ENCODE data around the gene SCCPDH. TPM values are rescaled to one million over a fixed set of nuclear protein-coding genes. Genes with fewer than 3 reads are reported as not detected.
"Not testable (repeated sequence)": the region's sequence is repeated elsewhere in the genome, so short reads cannot be mapped to it uniquely, and the experiment has no call there.

The SCCPDH gene
- total RNA-seq, 4 donors from 2014 or later = 4.8 to 28.5 (median 17.4) TPM

DNA sequence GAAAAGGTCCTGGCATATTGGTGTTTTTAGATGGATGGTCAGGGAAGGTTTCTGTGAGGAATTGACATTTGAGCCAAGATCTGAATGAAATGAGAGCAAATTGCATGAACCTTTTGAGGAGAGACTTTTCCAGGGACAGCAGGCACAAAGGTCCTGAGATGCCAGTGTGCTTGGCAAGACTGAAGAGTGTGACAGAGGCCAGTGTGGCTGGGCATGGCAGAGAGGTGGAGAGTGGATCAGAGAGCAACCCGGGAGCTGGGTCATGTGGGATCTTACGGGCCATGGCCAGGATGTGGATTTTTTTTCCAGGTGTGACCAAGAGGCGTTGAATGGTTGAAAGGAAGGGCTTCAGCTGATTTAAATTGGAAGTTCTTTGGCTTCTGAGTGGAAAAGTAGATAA is 3.4 kb downstream of the SCCPDH start:
- in situ Hi-C loops (cut with MboI; ENCODE audit: low pct_ligation_motif_present in 1 of 4, low pct_unique_long_range_greater_than_20kb in 1 of 4, low sequenced_read_pairs in 3 of 4) (no loop called here), intact Hi-C loops (cut with DNase I; ENCODE audit: low total_unique reads) (no loop called here)
- Histone ChIP-seq H3K9me3 (peaks cover 0 to 4% of the 10 kb centered on the region in 2 donors), H3K4me3 (no peak overlapping the region), H3K4me1 (peaks cover 0 to 26% (median 4%) of the 10 kb centered on the region in 4 donors), H3K27ac (no peak overlapping the region), H3K27me3 (no peaks in the 10 kb centered on the region), H3K36me3 (peaks cover 0 to 38% (median 10%) of the 10 kb centered on the region in 4 donors)
- 97 to 100% methylated on average over 3 of the region's 3 CpGs for WGBS, 2 donors (ENCODE audit: low coverage in 1 of 2)
- no peak for DNase-seq
- TF ChIP-seq, protein P1, sequence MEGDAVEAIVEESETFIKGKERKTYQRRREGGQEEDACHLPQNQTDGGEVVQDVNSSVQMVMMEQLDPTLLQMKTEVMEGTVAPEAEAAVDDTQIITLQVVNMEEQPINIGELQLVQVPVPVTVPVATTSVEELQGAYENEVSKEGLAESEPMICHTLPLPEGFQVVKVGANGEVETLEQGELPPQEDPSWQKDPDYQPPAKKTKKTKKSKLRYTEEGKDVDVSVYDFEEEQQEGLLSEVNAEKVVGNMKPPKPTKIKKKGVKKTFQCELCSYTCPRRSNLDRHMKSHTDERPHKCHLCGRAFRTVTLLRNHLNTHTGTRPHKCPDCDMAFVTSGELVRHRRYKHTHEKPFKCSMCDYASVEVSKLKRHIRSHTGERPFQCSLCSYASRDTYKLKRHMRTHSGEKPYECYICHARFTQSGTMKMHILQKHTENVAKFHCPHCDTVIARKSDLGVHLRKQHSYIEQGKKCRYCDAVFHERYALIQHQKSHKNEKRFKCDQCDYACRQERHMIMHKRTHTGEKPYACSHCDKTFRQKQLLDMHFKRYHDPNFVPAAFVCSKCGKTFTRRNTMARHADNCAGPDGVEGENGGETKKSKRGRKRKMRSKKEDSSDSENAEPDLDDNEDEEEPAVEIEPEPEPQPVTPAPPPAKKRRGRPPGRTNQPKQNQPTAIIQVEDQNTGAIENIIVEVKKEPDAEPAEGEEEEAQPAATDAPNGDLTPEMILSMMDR (IDR thresholded peaks at IDR 0.05) = no peak
- no peak for TF ChIP-seq POLR2A (IDR thresholded peaks at IDR 0.05)
- no peak for TF ChIP-seq EP300 (IDR thresholded peaks at IDR 0.05; ENCODE audit: low read depth)
- no peak for TF ChIP-seq POLR2AphosphoS5 (IDR thresholded peaks at IDR 0.05)

DNA sequence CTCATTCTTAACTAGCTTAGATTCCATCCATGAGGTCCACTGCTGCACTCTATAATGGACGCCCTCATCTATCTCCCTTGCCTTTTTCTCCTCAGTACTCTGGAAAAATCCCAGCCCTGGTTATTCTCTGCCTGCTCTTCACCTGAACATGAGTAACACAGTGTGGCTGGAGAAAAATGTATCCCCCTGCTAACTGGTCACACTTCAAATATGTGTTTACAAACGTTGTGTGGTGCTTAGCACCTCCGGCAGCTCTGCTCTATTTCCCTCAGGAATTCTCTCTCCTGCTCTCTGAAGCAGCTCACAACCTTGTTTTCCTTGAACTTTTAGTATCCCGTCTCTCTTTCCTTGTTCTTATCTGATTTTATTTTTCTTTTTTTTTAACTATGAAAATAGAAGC is 4.1 kb downstream of the SCCPDH start:
- no peaks in the 10 kb centered on the region for H3K27me3 ChIP-seq
- DNase-seq = no peak
- peaks cover 0 to 4% of the 10 kb centered on the region in 2 donors for H3K9me3 ChIP-seq
- no peak overlapping the region for H3K4me3 ChIP-seq
- no peak overlapping the region for H3K27ac ChIP-seq
- WGBS, 2 donors (ENCODE audit: low coverage in 1 of 2) = 83 to 96% methylated on average over 4 of the region's 4 CpGs
- intact Hi-C loops (cut with DNase I; ENCODE audit: low total_unique reads) = no loop called here
- in situ Hi-C loops (cut with MboI; ENCODE audit: low pct_ligation_motif_present in 1 of 4, low pct_unique_long_range_greater_than_20kb in 1 of 4, low sequenced_read_pairs in 3 of 4) = no loop called here
- H3K36me3 ChIP-seq = peaks cover 0 to 38% (median 10%) of the 10 kb centered on the region in 4 donors
- peaks cover 0 to 25% (median 4%) of the 10 kb centered on the region in 4 donors for H3K4me1 ChIP-seq
- TF ChIP-seq POLR2AphosphoS5 (IDR thresholded peaks at IDR 0.05) (no peak), POLR2A (IDR thresholded peaks at IDR 0.05) (no peak), EP300 (IDR thresholded peaks at IDR 0.05; ENCODE audit: low read depth) (no peak)
- TF ChIP-seq, protein P1 (IDR thresholded peaks at IDR 0.05) = no peak

DNA sequence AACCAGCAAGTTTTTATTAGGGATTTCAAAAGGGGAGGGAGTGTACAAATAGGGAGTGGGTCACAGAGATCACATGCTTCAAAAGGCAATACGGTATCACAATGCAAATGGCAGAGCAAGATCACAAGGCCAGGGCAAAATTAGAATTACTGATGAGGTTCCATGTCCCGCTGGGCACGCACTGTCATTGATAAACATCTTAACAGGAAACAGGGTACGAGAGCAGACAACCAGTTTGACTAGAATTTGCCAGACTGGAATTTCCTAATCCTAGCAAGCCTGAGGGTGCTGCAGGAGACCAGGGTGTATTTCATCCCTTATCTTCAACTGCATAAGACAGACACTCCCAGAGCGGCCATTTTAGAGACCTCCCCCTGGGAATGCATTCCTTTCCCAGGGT is 4.8 kb downstream of the SCCPDH start:
- Histone ChIP-seq H3K36me3 (peaks cover 0 to 38% (median 10%) of the 10 kb centered on the region in 4 donors), H3K4me1 (peaks cover 0 to 20% (median 3%) of the 10 kb centered on the region in 4 donors)
- H3K9me3 ChIP-seq; intact Hi-C loops (cut with DNase I; ENCODE audit: low total_unique reads); DNase-seq; H3K4me3 ChIP-seq; H3K27ac ChIP-seq; H3K27me3 ChIP-seq; in situ Hi-C loops (cut with MboI; ENCODE audit: low pct_ligation_motif_present in 1 of 4, low pct_unique_long_range_greater_than_20kb in 1 of 4, low sequenced_read_pairs in 3 of 4): not testable (repeated sequence)
- 90 to 96% methylated on average over 4 to 5 of the region's 5 CpGs for WGBS, 2 donors (ENCODE audit: low coverage in 1 of 2)

DNA sequence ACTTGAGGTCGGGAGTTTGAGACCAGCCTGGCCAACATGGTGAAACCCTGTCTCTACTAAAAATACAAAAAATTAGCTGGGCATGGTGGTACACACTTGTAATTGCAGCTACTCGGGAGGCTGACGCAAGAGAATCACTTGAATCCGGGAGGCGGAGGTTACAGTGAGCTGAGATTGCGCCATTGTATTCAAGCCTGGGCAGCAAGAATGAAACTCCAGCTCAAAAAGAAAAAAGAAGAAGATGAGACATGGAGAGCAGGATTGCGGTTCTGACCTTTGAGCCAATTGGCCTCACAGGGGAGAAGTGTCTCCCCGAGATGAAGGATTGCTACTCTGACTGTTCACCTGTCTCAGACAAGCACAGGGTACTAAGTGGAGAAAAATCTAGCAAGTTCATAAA is 6.6 kb downstream of the SCCPDH start:
- no peaks in the 10 kb centered on the region for H3K27me3 ChIP-seq
- H3K4me3 ChIP-seq = no peak overlapping the region
- peaks cover 0 to 9% (median 0%) of the 10 kb centered on the region in 4 donors for H3K4me1 ChIP-seq
- peaks cover 0 to 4% of the 10 kb centered on the region in 2 donors for H3K9me3 ChIP-seq
- no peak for TF ChIP-seq POLR2A (IDR thresholded peaks at IDR 0.05)
- no peak for TF ChIP-seq POLR2AphosphoS5 (IDR thresholded peaks at IDR 0.05)
- TF ChIP-seq EP300 (IDR thresholded peaks at IDR 0.05; ENCODE audit: low read depth) = no peak
- TF ChIP-seq, protein P1 (IDR thresholded peaks at IDR 0.05) = no peak
- 94 to 96% methylated on average over 7 to 8 of the region's 8 CpGs for WGBS, 2 donors (ENCODE audit: low coverage in 1 of 2)
- peaks cover 0 to 44% (median 10%) of the 10 kb centered on the region in 4 donors for H3K36me3 ChIP-seq
- intact Hi-C loops (cut with DNase I; ENCODE audit: low total_unique reads) = no loop called here
- in situ Hi-C loops (cut with MboI; ENCODE audit: low pct_ligation_motif_present in 1 of 4, low pct_unique_long_range_greater_than_20kb in 1 of 4, low sequenced_read_pairs in 3 of 4) = no loop called here
- H3K27ac ChIP-seq = no peak overlapping the region
- no peak for DNase-seq

DNA sequence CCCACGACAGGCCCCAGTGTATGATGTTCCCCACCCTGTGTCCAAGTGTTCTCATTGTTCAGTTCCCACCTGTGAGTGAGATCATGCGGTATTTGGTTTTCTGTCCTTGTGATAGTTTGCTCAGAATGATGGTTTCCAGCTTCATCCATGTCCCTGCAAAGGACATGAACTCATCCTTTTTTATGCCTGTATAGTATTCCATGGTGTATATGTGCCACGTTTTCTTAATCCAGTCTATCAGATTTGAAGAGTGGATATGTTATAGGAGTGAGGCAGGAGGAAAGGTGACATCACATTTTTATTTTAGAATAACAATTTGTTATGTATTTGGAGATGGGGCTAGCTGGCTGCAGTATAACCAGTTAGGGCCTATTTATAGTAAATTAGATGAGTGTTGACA is 7.7 kb downstream of the SCCPDH start:
- H3K4me3 ChIP-seq; DNase-seq; H3K4me1 ChIP-seq; H3K27me3 ChIP-seq; H3K27ac ChIP-seq; H3K9me3 ChIP-seq; in situ Hi-C loops (cut with MboI; ENCODE audit: low pct_ligation_motif_present in 1 of 4, low pct_unique_long_range_greater_than_20kb in 1 of 4, low sequenced_read_pairs in 3 of 4); intact Hi-C loops (cut with DNase I; ENCODE audit: low total_unique reads): not testable (repeated sequence)
- WGBS, 2 donors (ENCODE audit: low coverage in 1 of 2) = 96% methylated on average over 3 of the region's 3 CpGs; no CpG with 5 or more reads in 1 of the 2 donors
- peaks cover 0 to 44% (median 9%) of the 10 kb centered on the region in 4 donors for H3K36me3 ChIP-seq
